ENCODE data around the gene LYL1.

GRCh38 chr19:13104360-13104847 lies 1.7 kb upstream of the LYL1 start:
- TF ChIP-seq CTCF (IDR thresholded peaks at IDR 0.05) (peak; percentile 97), EZH2 (IDR thresholded peaks at IDR 0.05; ENCODE audit: borderline replicate concordance, insufficient read depth, low read depth, low read length, poor library complexity, severe bottlenecking) (no peak)
